Measurements from ENCODE around the gene HS1BP3.

Gene HS1BP3

DNA sequence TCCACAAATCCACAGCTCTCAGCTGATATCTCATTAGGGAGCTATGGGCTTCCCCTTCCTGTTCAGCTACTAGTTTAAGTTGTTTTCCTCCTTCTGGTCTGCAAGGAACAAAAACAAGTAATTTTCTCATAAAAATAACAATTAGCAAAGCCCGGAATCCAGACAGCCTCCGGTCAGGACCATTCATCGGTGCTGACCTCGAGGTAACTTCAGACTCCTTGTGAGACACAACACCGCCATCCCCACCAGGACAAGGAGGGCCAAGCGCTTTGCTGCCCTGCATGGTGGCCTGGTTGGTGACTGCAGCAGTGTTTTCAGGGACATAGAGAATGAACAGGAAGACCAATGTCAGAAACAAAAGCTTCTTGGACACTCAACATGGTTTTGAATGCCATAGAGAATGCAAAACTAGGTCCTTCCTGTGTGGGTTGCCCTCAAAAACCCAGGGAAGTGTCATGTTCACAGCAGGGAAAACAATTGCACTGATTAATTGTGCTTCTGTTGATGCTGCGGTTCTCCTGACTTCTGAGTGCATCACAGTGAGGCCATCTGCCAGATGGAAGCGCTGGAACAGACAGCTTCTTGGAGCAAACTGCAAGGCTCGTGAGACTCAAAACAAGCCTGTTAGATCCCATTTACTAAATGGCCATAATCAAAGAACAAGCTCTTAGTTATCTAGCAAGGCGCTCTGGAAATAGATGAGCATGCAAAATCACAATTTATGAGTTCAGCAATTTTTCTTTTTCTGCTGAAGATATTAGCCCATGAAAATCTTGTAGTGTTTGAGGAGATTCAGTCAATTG lies 77.1 kb downstream of the HS1BP3 start:
- no peak for DNase-seq (ENCODE audit: low read depth in 2 of 2)

DNA sequence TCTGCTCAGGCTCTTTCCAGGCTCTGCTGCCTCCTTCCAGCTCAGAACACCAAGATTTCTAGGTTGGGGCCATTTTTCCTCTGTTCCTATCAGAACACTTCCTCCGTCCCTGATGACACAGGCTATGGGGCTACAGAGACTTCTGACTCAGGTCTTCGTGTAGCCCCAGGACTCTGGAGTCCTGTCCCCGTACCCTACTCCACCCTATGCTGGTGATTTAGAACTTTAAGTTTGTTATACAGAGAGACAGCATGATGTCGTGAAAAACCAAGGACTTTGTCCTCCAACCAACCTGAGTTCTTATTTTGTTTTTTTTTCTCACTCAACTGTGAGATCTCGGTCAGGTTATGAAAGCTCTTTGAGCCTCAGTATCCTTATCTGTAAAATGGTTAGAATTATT lies 78.7 kb downstream of the HS1BP3 start:
- no peak for DNase-seq (ENCODE audit: low read depth in 2 of 2)

- no peak for DNase-seq (ENCODE audit: low read depth in 2 of 2)
Measured at GRCh38 chr2:20571644-20572215, 79.2 kb downstream of the HS1BP3 start.

- no peak for DNase-seq (ENCODE audit: low read depth in 2 of 2)
Measured at GRCh38 chr2:20571231-20571630, 79.7 kb downstream of the HS1BP3 start.

GRCh38 chr2:20570249-20570648 lies 80.6 kb downstream of the HS1BP3 start:
- no peak for DNase-seq (ENCODE audit: low read depth in 2 of 2)

- DNase-seq (ENCODE audit: low read depth in 2 of 2) = no peak
Measured at GRCh38 chr2:20569464-20570223, 81.3 kb downstream of the HS1BP3 start.

- DNase-seq (ENCODE audit: low read depth in 2 of 2) = no peak
Measured at GRCh38 chr2:20568501-20569463, 82.1 kb downstream of the HS1BP3 start.

GRCh38 chr2:20567926-20568179 lies 83.0 kb downstream of the HS1BP3 start:
- DNase-seq (ENCODE audit: low read depth in 2 of 2) = no peak
